PC-9 (cell line): ENCODE measurements around the gene NEUROD6. TPM values are rescaled to one million over a fixed set of nuclear protein-coding genes. Genes with fewer than 3 reads are reported as not detected.

Experiments used
- BruUV-seq: library from RNA; stranded (reverse); fragments of 400-500 nt; replicated peaks from 2 replicates; lab custom pipeline; 2021; lab: Mats Ljungman, UMichigan
- CTCF ChIA-PET: fragments of 300-600 bp; sonication (Branson Sonifier 250); formaldehyde crosslinking; loops from one replicate; lab custom pipeline; 2022; ENCODE audit warnings: antibody characterized with exemption; lab: Charles Lee
- POLR2A ChIA-PET: fragments of 300-600 bp; sonication (Branson Sonifier 250); formaldehyde crosslinking; loops from one replicate; lab custom pipeline; 2022; ENCODE audit warnings: antibody characterized with exemption; ENCODE audit not compliant: unreplicated experiment; lab: Charles Lee
- DNase-seq, 2 experiments: peaks; one replicate each; pipeline versions ENCODE4 v3.0.0 to v3.0.0-alpha.2; 2015 to 2022; ENCODE audit warnings: mixed read lengths in 1 of 2
- H2AFZ ChIP-seq: fragments of 200-600 bp; sonication (generic); 2 replicates; pipeline ENCODE4 v1.8.1; 2017; ENCODE audit warnings: antibody characterized with exemption
- H3F3A ChIP-seq: fragments of 200-600 bp; sonication (generic); 2 replicates; pipeline ENCODE4 v1.8.1; 2017; ENCODE audit warnings: antibody characterized with exemption, mild to moderate bottlenecking, low read depth; ENCODE audit not compliant: insufficient read depth
- H3K27ac ChIP-seq: fragments of 200-600 bp; sonication (generic); 2 replicates; pipeline ENCODE4 v1.6.1; 2016; ENCODE audit warnings: mixed run types
- H3K27me3 ChIP-seq: fragments of 200-600 bp; sonication (generic); 2 replicates; pipeline ENCODE4 v1.6.1; 2016; ENCODE audit warnings: low read depth, mixed run types; ENCODE audit not compliant: insufficient read depth
- H3K36me3 ChIP-seq: fragments of 200-600 bp; sonication (generic); 2 replicates; pipeline ENCODE4 v1.6.1; 2016; ENCODE audit warnings: low read depth, mixed run types
- H3K4me1 ChIP-seq: fragments of 200-600 bp; sonication (generic); replicated peaks from 2 replicates; pipeline ENCODE4 v1.6.1; 2016; ENCODE audit warnings: mixed run types; ENCODE audit not compliant: insufficient read depth
- H3K4me2 ChIP-seq: fragments of 200-600 bp; sonication (generic); 2 replicates; pipeline ENCODE4 v1.6.1; 2017; ENCODE audit warnings: mixed run types
- H3K4me3 ChIP-seq: fragments of 200-600 bp; sonication (generic); 2 replicates; pipeline ENCODE4 v1.6.1; 2016; ENCODE audit warnings: mixed run types
- H3K79me2 ChIP-seq: fragments of 200-600 bp; sonication (generic); 2 replicates; pipeline ENCODE4 v1.6.1; 2017; ENCODE audit warnings: low read depth, mixed run types
- H3K9me2 ChIP-seq: fragments of 200-600 bp; sonication (generic); 2 replicates; pipeline ENCODE4 v1.8.1; 2017; ENCODE audit warnings: mild to moderate bottlenecking; ENCODE audit not compliant: insufficient read depth
- H3K9me3 ChIP-seq: fragments of 200-600 bp; sonication (generic); 2 replicates; pipeline ENCODE4 v1.8.1; 2016; ENCODE audit warnings: low read depth; ENCODE audit not compliant: insufficient read depth
- H4K20me1 ChIP-seq: fragments of 200-600 bp; sonication (generic); 2 replicates; pipeline ENCODE4 v1.8.1; 2017; ENCODE audit not compliant: insufficient read depth
- EZH2 ChIP-seq: fragments of 200-600 bp; sonication (generic); IDR thresholded peaks from 2 replicates; pipeline ENCODE4 v1.8.0; 2017; ENCODE audit warnings: antibody characterized with exemption, low read depth
- intact Hi-C: fragments of 100-400 bp; cut with micrococcal nuclease; formaldehyde crosslinking; loops from one replicate; pipeline ENCODE4 v1.10.0; 2022; ENCODE audit not compliant: unreplicated experiment
- total RNA-seq: library from RNA; stranded (reverse); gene quantifications from 2 replicates; pipeline ENCODE4 v1.2.3, GENCODE V29; 2021
- TF ChIP-seq, protein P1 (sequence below): fragments of 200-600 bp; sonication (generic); conservative IDR thresholded peaks from 2 replicates; pipeline ENCODE4 v1.6.1; 2017; ENCODE audit warnings: mixed run types, antibody characterized with exemption, mild to moderate bottlenecking, moderate library complexity

Gene NEUROD6
- total RNA-seq, 1 experiment from 2014 or later = not detected

- no peaks in the 10 kb centered on the region for H3K79me2 ChIP-seq
- H3K27me3 ChIP-seq = peaks cover 82% of the 10 kb centered on the region
- no TSS peak for BruUV-seq
- no peak for TF ChIP-seq EZH2
- TF ChIP-seq, protein P1, sequence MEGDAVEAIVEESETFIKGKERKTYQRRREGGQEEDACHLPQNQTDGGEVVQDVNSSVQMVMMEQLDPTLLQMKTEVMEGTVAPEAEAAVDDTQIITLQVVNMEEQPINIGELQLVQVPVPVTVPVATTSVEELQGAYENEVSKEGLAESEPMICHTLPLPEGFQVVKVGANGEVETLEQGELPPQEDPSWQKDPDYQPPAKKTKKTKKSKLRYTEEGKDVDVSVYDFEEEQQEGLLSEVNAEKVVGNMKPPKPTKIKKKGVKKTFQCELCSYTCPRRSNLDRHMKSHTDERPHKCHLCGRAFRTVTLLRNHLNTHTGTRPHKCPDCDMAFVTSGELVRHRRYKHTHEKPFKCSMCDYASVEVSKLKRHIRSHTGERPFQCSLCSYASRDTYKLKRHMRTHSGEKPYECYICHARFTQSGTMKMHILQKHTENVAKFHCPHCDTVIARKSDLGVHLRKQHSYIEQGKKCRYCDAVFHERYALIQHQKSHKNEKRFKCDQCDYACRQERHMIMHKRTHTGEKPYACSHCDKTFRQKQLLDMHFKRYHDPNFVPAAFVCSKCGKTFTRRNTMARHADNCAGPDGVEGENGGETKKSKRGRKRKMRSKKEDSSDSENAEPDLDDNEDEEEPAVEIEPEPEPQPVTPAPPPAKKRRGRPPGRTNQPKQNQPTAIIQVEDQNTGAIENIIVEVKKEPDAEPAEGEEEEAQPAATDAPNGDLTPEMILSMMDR = no peak
- no peaks in the 10 kb centered on the region for H3K9me2 ChIP-seq
- no peak overlapping the region for H3K27ac ChIP-seq
- no peak overlapping the region for H3K4me2 ChIP-seq
- no peaks in the 10 kb centered on the region for H3K9me3 ChIP-seq
- H3K36me3 ChIP-seq = no peaks in the 10 kb centered on the region
- CTCF ChIA-PET = no interaction called here
- H2AFZ ChIP-seq = no peak overlapping the region
- intact Hi-C loops = no loop called here
- POLR2A ChIA-PET = no interaction called here
- no peaks in the 10 kb centered on the region for H4K20me1 ChIP-seq
- DNase-seq = no peak
- H3F3A ChIP-seq = no peaks in the 10 kb centered on the region
- H3K4me1 ChIP-seq = no peaks in the 10 kb centered on the region
- H3K4me3 ChIP-seq = no peak overlapping the region
Observed at GRCh38 chr7:31308652-31309051, 31.9 kb downstream of the NEUROD6 start.

DNA sequence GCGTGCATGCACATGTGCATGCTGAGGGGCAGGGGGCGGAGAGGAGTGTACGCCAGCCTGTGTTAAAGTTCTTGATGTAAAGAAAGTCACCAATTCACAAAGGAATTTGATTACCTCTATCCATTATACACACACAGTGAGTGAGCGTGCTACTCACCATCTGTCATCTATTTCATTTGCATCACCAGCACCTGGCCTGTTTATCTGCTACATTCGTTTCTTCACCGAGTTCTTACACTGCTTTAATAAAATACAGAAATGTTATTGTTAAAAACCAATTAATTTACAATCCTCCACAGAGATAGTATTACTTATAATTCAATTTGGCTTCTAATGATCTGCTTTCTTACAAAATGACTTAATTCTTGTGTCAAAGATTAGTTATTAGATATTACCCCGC lies 32.6 kb downstream of the NEUROD6 start:
- H3K9me2 ChIP-seq = no peaks in the 10 kb centered on the region
- no peak overlapping the region for H3K4me3 ChIP-seq
- DNase-seq = no peak
- POLR2A ChIA-PET = no interaction called here
- no peaks in the 10 kb centered on the region for H4K20me1 ChIP-seq
- intact Hi-C loops = no loop called here
- CTCF ChIA-PET = no interaction called here
- BruUV-seq = no TSS peak
- H3K4me1 ChIP-seq = no peaks in the 10 kb centered on the region
- H3K9me3 ChIP-seq = no peaks in the 10 kb centered on the region
- no peak overlapping the region for H3K27ac ChIP-seq
- no peaks in the 10 kb centered on the region for H3K79me2 ChIP-seq
- no peak overlapping the region for H3K4me2 ChIP-seq
- H3F3A ChIP-seq = no peaks in the 10 kb centered on the region
- TF ChIP-seq EZH2 = no peak
- TF ChIP-seq, protein P1 = no peak
- no peak overlapping the region for H2AFZ ChIP-seq
- H3K36me3 ChIP-seq = no peaks in the 10 kb centered on the region
- H3K27me3 ChIP-seq = peaks cover 84% of the 10 kb centered on the region

DNA sequence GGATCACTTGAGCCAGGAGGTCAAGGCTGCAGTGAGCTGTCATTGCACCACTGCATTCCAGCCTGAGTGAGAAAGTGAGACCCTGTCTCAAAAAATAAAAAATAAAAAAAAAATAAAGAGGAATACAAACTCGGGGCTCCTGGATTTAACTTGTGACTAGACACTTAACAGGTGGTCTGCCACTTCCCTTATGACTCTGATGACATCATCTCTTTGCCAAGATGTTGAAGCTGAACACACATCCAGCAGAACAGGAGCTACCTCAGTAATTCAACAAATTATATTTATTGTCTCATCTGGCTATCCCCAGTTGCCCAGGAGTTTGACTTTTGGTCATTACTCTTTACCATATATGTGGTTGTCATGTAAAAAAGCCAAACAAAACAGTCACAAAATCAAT lies 35.3 kb downstream of the NEUROD6 start:
- Histone ChIP-seq H3K79me2 (no peaks in the 10 kb centered on the region), H3K36me3 (no peaks in the 10 kb centered on the region), H4K20me1 (no peaks in the 10 kb centered on the region), H3K4me1 (no peaks in the 10 kb centered on the region), H3K9me3 (no peaks in the 10 kb centered on the region), H2AFZ (no peak overlapping the region), H3F3A (no peaks in the 10 kb centered on the region; the same call in 1 of the 2 replicates), H3K4me3 (no peak overlapping the region), H3K9me2 (no peaks in the 10 kb centered on the region), H3K27me3 (peaks cover 66% of the 10 kb centered on the region), H3K27ac (no peak overlapping the region), H3K4me2 (no peak overlapping the region)
- TF ChIP-seq, protein P1 = no peak
- no peak for TF ChIP-seq EZH2
- CTCF ChIA-PET = no interaction called here
- POLR2A ChIA-PET = no interaction called here
- DNase-seq = no peak
- intact Hi-C loops = no loop called here
- no TSS peak for BruUV-seq
